Anterior cingulate cortex (tissue), 58 donors: ENCODE measurements around the gene GLYATL1B.
"Not testable (repeated sequence)": the region's sequence is repeated elsewhere in the genome, so short reads cannot be mapped to it uniquely, and the experiment has no call there.

ENCODE experiments used
- DNase-seq, 58 donors: peaks; one replicate each; lab custom pipeline; 2025; lab: John Stamatoyannopoulos, UW

The GLYATL1B gene

GRCh38 chr11:59095225-59095624 is 9.1 kb downstream of the GLYATL1B start:
- not testable (repeated sequence) for DNase-seq

GRCh38 chr11:59095972-59096575 is 10.0 kb downstream of the GLYATL1B start:
- not testable (repeated sequence) for DNase-seq

DNA sequence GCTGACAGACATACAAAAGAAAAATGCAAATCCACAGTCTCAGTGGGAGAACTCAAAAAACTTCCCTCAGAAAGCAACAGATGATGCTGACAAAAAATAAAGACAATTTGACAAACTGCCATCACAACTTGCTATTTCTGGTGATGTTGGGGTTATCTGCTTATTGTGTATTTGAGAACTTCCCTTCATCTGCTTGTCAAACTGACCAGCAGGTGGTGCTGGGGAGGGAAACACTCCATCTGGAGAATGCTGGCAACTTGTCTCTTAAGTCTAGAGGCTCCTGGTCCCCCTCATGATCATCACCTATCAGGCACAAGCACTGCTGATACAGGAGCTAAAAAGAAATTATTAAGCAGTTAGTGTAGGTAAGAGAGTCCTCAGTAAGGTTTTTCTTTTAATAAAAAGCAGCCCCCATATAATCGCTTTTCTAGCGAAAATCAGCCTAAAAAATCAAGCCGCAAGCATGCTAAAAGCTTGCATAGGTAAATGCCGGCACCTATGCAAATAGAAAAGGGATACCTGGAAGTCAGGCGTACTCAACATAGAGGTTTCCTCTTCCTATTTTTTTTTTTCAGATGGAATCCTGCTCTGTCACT is 11.1 kb downstream of the GLYATL1B start:
- peak in 27 of 58 donors; percentile 0 to 46 (median 9) for DNase-seq

DNA sequence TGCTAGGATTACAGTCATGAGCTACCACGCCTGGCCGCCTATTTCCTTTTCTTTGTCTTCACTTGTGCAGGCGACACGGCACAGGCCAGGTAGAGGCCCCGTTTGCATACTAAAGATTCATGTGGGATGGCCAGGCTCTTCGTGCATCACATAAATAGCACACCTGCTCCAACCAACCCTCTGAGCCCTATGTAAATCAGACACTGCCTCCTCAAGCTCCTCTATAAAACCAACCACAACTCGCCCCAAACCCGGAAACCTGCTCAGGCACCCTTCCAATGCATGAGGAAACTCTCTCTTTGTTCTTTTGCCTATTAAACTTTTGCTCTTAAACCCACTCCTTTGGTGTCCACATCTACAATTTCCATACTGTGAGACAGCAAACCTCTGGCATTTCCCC is 11.8 kb downstream of the GLYATL1B start:
- DNase-seq: not testable (repeated sequence)

GRCh38 chr11:59102259-59102765 is 16.2 kb downstream of the GLYATL1B start:
- peak in 32 of 58 donors; percentile 1 to 40 (median 6) for DNase-seq

GRCh38 chr11:59106363-59107336 is 20.5 kb downstream of the GLYATL1B start, which contains the start of gene FAM111B:
TSS of gene FAM111B (plus strand) at chr11:59107237. CDS start at chr11:59109626, 2,389 bp downstream.
- peak in 57 of 58 donors; percentile 12 to 88 (median 66) for DNase-seq

- DNase-seq: not testable (repeated sequence)
Measured at GRCh38 chr11:59107721-59108120, 21.6 kb downstream of the GLYATL1B start.

GRCh38 chr11:59112494-59112893 is 26.4 kb downstream of the GLYATL1B start:
- DNase-seq: no peak

GRCh38 chr11:59114344-59114743 is 28.2 kb downstream of the GLYATL1B start:
- DNase-seq: no peak

- DNase-seq: no peak
Measured at GRCh38 chr11:59115553-59115952, 29.4 kb downstream of the GLYATL1B start.

DNA sequence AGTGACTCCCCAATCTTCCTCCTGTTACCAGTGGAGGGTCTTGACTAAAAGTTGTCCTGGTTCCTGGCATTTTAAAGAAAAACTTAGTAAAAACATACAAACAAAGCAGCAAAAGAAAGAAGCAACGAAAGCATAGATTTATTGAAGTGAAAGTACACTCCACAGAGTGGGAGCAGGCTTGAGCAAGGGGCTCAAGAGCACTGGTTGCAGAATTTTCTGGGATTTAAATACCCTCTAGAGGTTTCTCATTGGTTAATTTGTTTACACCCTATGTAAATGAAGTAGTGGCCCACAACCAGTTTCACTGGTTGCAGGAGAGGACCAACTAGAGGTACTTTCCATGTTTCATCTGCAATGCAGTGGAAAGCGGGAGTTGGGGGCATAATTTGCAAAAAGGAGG is 31.7 kb downstream of the GLYATL1B start:
- no peak for DNase-seq

GRCh38 chr11:59119826-59120225 is 33.7 kb downstream of the GLYATL1B start:
- DNase-seq: no peak

DNA sequence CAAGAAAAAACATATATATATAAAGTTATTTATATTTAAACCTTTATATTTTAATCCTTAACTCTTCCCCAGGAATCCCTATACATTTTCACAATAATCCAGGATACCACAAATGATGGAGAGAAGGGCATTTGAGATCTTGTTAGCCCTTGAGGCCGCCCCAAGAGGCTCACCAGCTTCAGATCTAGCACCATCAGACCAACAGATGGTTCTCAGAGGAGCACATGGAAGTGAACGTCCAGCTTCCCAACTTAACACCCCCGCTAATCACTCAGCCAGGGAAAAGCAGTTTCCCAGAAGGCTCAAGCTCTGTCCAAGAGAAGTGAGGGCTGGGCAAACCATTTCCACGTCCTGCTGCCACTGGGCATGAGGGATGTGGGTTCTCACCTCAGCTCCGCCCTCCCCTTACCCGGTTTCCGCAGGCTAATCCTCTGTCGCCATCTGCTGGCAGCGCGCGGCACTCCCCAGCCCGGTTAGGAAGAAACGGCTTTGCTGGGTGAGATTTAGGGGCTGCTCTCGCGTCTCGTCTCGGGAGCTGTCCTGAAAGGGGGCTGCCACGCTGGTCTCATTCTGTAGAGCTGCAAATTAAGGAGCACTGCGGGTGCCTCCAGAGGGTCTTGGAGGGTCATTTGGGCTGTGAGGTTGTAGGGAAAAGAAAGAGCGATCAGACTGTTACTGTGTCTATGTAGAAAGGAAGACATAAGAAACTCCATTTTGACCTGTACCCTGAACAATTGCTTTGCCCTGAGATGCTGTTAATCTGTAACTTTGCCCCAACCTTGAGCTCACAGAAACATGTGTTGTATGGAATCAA is 49.7 kb downstream of the GLYATL1B start:
- peak in 56 of 58 donors; percentile 7 to 83 (median 56) for DNase-seq

DNA sequence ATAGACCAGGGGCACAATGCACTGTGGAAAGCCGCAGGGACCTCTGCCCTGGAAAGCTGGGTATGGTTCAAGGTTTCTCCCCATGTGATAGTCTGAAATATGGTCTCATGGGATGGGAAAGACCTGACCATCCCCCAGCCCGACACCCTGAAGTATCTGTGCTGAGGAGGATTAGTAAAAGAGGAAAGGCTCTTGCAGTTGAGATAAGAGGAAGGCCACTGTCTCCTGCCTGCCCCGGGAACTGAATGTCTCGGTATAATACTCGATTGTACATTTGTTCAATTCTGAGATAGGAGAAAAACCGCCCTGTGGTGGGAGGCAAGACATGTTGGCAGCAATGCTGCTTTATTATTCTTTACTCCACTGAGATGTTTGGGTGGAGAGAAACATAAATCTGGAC is 50.4 kb downstream of the GLYATL1B start:
- DNase-seq: peak in 1 of 58 donors; percentile 0

GRCh38 chr11:59137190-59137589 is 51.1 kb downstream of the GLYATL1B start:
- DNase-seq: no peak

DNA sequence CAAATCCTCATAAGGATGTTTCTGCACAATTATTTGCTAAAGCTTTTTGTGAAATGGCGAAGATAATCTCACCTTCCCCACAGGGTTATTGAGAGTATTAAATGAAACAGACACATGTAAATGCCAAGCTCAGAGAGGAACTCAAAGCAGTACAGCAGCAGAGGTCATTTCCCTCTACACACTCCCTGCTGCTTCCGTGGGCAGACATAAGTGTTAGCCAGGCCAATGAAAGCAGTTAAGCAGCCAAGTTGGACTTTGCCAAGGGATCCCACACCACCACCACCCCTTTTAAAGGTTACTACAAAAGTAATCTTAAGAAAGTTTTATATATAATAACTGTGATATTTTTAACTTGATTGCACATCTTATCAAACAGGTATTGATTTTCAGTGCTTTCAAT is 52.5 kb downstream of the GLYATL1B start:
- DNase-seq: no peak

GRCh38 chr11:59141191-59141590 is 55.1 kb downstream of the GLYATL1B start:
- DNase-seq: no peak

DNA sequence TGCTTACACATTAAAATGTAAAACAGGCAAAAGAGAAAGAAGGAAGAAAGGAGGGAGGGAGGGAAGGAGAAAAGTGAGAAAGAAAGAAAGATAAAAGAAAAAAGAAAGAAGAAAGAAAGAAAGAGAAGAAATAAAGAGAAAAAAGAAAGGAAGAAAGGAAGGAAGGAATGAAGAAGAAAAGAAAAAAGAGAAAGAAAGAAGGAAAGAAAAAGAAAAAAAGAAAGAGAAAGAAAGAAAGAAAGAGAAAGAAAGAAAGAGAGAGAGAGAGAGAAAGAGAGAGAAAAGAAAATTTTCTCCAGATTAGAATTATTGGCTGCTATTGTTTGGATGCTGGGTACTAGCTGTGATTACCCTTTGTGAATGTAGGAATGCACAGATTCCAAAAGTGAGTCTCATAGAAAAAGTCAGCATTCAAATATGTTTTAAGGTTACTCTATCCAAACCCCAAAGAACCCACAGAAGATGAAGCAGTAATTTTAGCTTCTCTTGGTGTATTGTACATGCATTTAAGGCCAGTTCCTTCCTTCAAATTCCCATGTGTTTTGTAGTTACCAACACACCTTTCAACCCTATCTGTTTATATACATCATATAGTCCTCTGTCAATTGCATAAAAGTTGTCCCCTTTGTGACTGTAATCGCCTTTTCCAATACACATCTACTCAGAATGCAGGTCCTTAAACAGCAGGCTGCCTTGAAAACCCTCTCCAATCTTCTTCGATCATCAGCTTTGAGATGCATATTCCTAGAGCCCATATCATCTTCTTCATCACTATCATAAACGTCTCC is 55.8 kb downstream of the GLYATL1B start:
- DNase-seq: peak in 1 of 58 donors; percentile 25
